GM18505 (cell line): ENCODE results near the gene SLFN14.
"Not testable (repeated sequence)": the region's sequence is repeated elsewhere in the genome, so short reads cannot be mapped to it uniquely, and the experiment has no call there.

Source experiments
- ATAC-seq: cut with Tn5 transposase; IDR thresholded peaks from one replicate; pipeline ENCODE4 v1.9.1; 2021; ENCODE audit not compliant: unreplicated experiment
- POLR2A ChIP-seq: IDR thresholded peaks from 4 replicates; pipeline ENCODE4 v1.6.1; 2011; ENCODE audit warnings: borderline replicate concordance; ENCODE audit not compliant: insufficient read depth, insufficient read length; ENCODE audit errors: extremely low read depth

Gene SLFN14

DNA sequence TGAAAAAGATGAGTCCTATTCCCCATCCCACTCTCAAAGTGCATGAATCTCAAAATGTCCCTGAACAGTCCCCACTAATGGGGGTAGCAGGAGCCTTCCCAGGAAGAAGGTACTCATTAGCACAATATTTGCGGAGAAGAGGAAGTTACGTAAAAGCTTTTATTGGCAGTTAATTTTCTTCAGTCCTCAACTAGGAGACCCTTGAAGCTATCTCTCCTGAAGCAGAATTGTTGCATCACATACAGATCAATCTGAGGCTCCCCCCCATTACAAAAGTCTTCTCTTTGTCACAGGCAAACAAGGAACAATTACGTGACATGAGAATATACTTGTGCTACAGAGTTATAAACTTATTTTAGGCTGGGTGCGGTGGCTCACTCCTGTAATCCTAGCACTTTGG lies 37.3 kb downstream of the SLFN14 start:
- ATAC-seq, result no peak
- TF ChIP-seq POLR2A, result no peak

DNA sequence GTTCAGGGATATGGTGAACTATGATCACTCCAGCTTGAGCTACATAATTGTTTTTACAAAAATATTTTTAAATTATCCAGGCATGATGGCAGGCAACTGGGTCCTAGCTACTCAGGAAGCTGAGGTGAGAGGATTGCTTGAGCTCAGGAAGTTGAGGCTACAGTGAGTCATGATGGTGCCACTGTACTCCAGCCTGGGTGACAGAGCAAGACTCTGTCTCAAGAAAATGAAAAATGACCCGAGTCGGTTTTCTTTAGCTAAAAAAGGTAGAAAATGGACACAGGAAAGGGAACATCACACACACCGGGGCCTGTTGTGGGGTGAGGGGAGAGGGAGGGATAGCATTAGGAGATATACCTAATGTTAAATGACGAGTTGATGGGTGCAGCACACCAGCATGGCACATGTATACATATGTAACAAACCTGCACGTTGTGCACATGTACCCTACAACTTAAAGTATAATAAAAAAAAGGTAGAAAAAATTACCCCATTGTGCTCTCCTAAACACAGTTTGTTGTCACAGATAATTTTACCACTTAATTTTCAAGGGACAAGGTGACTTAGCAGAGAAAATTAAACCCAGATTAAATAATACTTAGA lies 38.9 kb downstream of the SLFN14 start:
- ATAC-seq, result not testable (repeated sequence)

DNA sequence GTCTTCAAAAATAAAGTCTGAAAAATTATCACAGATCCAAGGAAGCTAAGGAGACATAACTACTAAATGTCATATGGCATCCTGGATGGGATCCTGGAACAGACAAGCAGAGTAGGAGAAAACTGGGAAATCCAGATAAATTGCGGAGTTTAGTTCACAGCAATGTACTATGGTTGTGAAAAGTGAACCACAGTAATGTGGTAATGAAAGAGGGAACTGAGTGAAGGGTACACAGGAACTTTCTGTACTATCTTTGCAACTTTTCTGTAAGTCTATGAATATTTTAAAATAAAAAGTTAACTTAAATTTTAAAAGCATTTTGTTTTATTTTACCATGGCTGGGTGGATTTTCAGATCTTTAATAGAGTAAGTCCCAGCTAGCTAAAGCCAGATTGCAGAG lies 39.5 kb downstream of the SLFN14 start:
- TF ChIP-seq POLR2A, result no peak
- no peak for ATAC-seq

DNA sequence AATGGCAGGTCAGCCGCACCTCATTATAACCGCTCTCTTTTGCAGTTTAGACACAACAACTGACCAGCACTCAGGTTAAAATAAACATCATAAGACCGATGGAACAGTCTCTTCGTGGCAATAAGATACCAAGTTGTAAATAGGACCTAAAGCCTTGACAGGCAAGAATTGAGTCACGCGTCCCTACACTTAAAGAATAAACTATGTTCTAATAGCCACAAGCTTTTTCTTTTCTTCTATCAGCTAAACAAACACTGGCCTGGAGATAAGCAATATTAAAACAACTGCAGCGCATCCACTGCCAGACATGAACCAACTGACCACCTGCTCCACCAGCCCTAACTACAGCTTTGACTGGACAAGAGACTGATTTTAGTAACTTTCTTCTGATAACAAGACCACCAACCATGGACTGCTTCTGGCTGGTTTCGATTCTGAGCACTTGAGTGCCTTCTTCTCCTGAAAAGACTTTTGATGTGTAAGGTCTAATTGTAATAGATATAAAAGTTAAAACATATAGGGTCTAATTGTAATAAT lies 40.6 kb downstream of the SLFN14 start:
- no peak for TF ChIP-seq POLR2A
- ATAC-seq, result no peak

DNA sequence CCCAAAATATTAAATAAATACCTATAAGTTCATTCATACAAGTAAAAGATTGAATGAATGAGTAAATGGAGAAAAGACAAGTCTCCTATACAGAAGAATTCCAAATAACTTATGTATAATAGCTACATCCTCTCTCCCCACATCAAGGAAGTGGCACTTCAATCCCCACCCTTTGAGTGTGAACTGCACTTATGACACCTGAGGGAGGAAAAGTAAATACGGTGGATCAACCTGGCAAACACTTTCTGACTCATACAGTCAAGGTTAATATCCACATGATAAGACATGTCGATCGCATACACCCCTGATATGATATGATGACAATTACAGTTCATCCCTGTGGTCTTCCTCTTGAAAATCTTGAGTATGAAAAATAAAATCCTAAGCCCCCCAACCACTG lies 41.2 kb downstream of the SLFN14 start:
- TF ChIP-seq POLR2A, result no peak

DNA sequence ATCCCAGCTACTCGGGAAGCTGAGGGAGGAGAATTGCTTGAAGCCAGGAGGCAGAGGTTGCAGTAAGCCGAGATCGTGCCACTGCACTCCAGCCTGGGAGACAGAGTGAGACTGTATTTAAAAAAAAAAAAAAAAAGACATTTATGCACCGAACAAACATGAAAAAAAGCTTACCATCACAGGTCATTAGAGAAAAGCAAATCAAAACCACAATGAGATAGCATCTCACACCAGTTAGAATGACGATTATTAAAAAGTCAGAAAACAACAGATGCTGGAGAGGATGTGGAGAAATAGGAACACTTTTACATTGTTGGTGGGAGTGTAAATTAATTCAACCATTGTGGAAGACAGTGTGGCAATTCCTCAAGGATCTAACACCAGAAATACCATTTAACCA lies 42.2 kb downstream of the SLFN14 start:
- not testable (repeated sequence) for ATAC-seq

More for the DNA sequence above, 41.2 kb downstream of the SLFN14 start:
- ATAC-seq, result no peak

DNA sequence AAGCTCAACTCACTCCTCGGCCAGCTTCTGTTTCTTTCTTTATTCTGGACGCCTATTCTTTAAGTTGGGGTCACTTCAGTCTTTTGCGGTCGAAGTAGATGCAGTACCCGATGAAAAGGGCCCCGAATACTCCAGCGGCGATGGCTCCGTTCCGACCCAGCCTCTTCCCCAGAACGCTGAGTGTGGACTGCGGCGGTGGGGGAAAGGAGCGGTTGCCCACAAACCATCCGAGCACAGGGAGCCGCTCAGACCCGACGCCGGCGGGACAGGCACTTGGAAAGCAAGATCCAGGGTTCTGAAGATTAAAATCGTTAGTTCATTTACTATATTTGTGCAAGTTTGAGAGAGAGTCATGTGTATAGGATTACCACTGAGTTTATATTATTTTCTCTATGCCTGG lies 45.6 kb downstream of the SLFN14 start:
- TF ChIP-seq POLR2A, result no peak
- no peak for ATAC-seq

DNA sequence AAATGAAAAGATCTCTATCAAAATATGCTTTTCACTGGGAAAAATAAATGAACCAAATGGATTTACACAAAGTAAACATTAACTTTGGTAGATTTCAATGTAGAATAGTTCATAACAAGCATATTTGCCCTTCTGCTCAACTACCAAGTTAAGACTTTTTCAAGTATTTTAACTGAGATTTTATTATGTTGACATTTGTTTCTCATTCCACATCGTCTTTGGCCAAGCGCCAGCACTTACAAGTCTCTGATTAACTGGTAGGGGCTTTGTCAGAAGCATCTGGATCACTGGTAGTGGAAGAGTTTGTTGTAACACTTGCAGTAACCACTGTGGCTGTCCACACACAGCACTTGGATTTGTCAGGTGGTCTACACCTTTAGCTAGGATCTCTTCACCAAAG lies 46.1 kb downstream of the SLFN14 start:
- no peak for ATAC-seq
- TF ChIP-seq POLR2A, result no peak
